Osteoblast (primary cell): Measurements from ENCODE around the gene FUBP3. TPM values are rescaled to one million over a fixed set of nuclear protein-coding genes. Genes with fewer than 3 reads are reported as not detected.

ENCODE experiments used
- DNase-seq: peaks from one replicate; pipeline ENCODE4 v3.0.0; 2011; ENCODE audit warnings: low spot score, mixed read lengths; ENCODE audit not compliant: insufficient read length; ENCODE audit errors: missing footprints
- H2AFZ ChIP-seq: 2 replicates; pipeline ENCODE4 v1.6.0; 2011; ENCODE audit warnings: mild to moderate bottlenecking, low read length
- H3K27ac ChIP-seq: 2 replicates; pipeline ENCODE4 v1.5.1; 2011; ENCODE audit warnings: mild to moderate bottlenecking, low read depth, low read length, moderate library complexity
- H3K27me3 ChIP-seq: 2 replicates; pipeline ENCODE4 v1.6.0; 2012; ENCODE audit warnings: mild to moderate bottlenecking, control low read depth, inconsistent platforms, low read length, moderate library complexity; ENCODE audit not compliant: insufficient read depth
- H3K36me3 ChIP-seq: 2 replicates; pipeline ENCODE4 v1.5.1; 2011; ENCODE audit warnings: mild to moderate bottlenecking, low read length, control low read depth, moderate library complexity; ENCODE audit not compliant: insufficient read depth
- H3K4me1 ChIP-seq: 2 replicates; pipeline ENCODE4 v1.5.1; 2011; ENCODE audit warnings: mild to moderate bottlenecking, low read length, control low read depth, moderate library complexity; ENCODE audit not compliant: insufficient read depth
- H3K4me2 ChIP-seq: 2 replicates; pipeline ENCODE4 v1.6.0; 2011; ENCODE audit warnings: mild to moderate bottlenecking, low read length; ENCODE audit not compliant: insufficient read depth
- H3K4me3 ChIP-seq: fragments of 200-600 bp; sonication (generic); 3 replicates; pipeline ENCODE4 v1.5.1; 2012; ENCODE audit warnings: mild to moderate bottlenecking, low read length, inconsistent platforms; ENCODE audit not compliant: insufficient read depth
- H3K79me2 ChIP-seq: 2 replicates; pipeline ENCODE4 v1.6.0; 2012; ENCODE audit warnings: mild to moderate bottlenecking, low read length, control low read depth, inconsistent platforms; ENCODE audit not compliant: insufficient read depth
- H3K9me3 ChIP-seq: 2 replicates; pipeline ENCODE4 v1.5.1; 2011; ENCODE audit warnings: low read depth, low read length, control low read depth
- H4K20me1 ChIP-seq: 2 replicates; pipeline ENCODE4 v1.6.0; 2012; ENCODE audit warnings: mild to moderate bottlenecking, low read length, control low read depth; ENCODE audit not compliant: insufficient read depth
- CTCF ChIP-seq: IDR thresholded peaks from 2 replicates; pipeline ENCODE4 v1.5.1; 2011; ENCODE audit warnings: mild to moderate bottlenecking, low read depth, low read length, moderate library complexity; ENCODE audit errors: extremely low read depth
- total RNA-seq: library from RNA; depleted of rRNA; stranded (reverse); fragments of >200 nt; gene quantifications from 2 replicates; pipeline ENCODE4 v1.2.3, GENCODE V29; 2012

Gene FUBP3
- total RNA-seq, 1 donor, result 45.6 TPM

- DNase-seq, result no peak
- no peak overlapping the region for H3K27ac ChIP-seq
- H4K20me1 ChIP-seq, result peaks cover 8% of the 10 kb centered on the region
- TF ChIP-seq CTCF, result no peak
- no peak overlapping the region for H3K4me3 ChIP-seq
- no peak overlapping the region for H3K4me2 ChIP-seq
- H3K27me3 ChIP-seq, result no peaks in the 10 kb centered on the region
- H3K4me1 ChIP-seq, result peaks cover 9% of the 10 kb centered on the region
- no peak overlapping the region for H2AFZ ChIP-seq
- H3K36me3 ChIP-seq, result no peaks in the 10 kb centered on the region
- peaks cover 22% of the 10 kb centered on the region for H3K79me2 ChIP-seq
- no peaks in the 10 kb centered on the region for H3K9me3 ChIP-seq
Observed at GRCh38 chr9:130576176-130576575, 3.2 kb upstream of the FUBP3 start.

DNA sequence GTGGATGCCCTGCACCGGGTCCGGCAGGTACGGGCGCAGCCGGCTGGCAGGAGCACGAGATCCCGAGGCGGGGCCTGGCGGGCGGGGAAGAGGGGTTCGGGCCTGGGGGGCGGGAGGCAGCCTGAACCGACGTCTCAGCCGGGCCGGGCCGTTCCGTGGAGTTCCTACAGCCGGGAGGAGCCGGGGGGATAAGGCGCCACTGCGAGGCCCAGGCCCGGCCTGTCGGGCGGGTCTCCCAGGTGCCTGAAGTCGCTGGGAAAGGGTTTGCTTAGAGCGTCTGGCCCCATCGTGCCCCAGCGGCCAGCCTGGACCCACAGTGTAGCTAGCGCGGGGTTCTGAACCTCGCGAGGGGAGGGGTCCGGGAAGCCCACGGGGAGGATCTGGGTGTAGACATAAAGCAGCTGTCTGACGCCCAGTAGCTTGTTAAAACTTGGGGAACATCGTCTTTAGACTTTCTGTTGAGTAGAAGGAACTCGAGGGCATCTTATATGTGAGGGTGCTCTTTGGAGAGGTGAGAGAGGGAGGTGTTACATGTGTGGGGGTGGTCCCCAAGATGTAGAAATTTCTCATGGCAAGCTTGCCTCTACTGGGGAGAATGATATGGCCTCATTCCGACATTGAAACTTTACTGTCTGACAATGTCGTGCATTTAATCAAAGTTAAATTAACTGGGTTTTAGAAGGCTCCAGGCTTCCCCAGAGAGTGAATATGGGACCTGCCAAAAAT, 524 bp downstream of the FUBP3 start:
- Histone ChIP-seq H3K4me3 (peak overlapping the region; percentile 98), H4K20me1 (peaks cover 37% of the 10 kb centered on the region), H3K27me3 (no peaks in the 10 kb centered on the region), H2AFZ (peak overlapping the region; percentile 81), H3K9me3 (no peaks in the 10 kb centered on the region), H3K4me1 (peaks cover 9% of the 10 kb centered on the region), H3K4me2 (peak overlapping the region; percentile 97), H3K79me2 (peaks cover 57% of the 10 kb centered on the region), H3K36me3 (peaks cover 18% of the 10 kb centered on the region), H3K27ac (peak overlapping the region; percentile 97)
- DNase-seq, result peak; percentile 69
- no peak for TF ChIP-seq CTCF

- H2AFZ ChIP-seq, result no peak overlapping the region
- no peaks in the 10 kb centered on the region for H3K27me3 ChIP-seq
- H3K4me2 ChIP-seq, result no peak overlapping the region
- peaks cover 76% of the 10 kb centered on the region for H3K79me2 ChIP-seq
- H3K27ac ChIP-seq, result no peak overlapping the region
- peaks cover 20% of the 10 kb centered on the region for H3K36me3 ChIP-seq
- peaks cover 9% of the 10 kb centered on the region for H3K4me1 ChIP-seq
- no peak for DNase-seq
- H3K4me3 ChIP-seq, result no peak overlapping the region
- H4K20me1 ChIP-seq, result peaks cover 48% of the 10 kb centered on the region
- no peaks in the 10 kb centered on the region for H3K9me3 ChIP-seq
- no peak for TF ChIP-seq CTCF
Observed at GRCh38 chr9:130581766-130582165, 2.4 kb downstream of the FUBP3 start.

- H3K27ac ChIP-seq, result no peak overlapping the region
- no peak overlapping the region for H3K4me2 ChIP-seq
- no peaks in the 10 kb centered on the region for H3K9me3 ChIP-seq
- H3K4me1 ChIP-seq, result peaks cover 9% of the 10 kb centered on the region
- no peaks in the 10 kb centered on the region for H3K27me3 ChIP-seq
- no peak for TF ChIP-seq CTCF
- no peak overlapping the region for H3K4me3 ChIP-seq
- peaks cover 89% of the 10 kb centered on the region for H3K79me2 ChIP-seq
- H3K36me3 ChIP-seq, result peaks cover 20% of the 10 kb centered on the region
- H4K20me1 ChIP-seq, result peaks cover 60% of the 10 kb centered on the region
- no peak for DNase-seq
- H2AFZ ChIP-seq, result no peak overlapping the region
Observed at GRCh38 chr9:130583271-130583670, 3.9 kb downstream of the FUBP3 start.
